ENCODE results near the gene SNCAIP.

DNA sequence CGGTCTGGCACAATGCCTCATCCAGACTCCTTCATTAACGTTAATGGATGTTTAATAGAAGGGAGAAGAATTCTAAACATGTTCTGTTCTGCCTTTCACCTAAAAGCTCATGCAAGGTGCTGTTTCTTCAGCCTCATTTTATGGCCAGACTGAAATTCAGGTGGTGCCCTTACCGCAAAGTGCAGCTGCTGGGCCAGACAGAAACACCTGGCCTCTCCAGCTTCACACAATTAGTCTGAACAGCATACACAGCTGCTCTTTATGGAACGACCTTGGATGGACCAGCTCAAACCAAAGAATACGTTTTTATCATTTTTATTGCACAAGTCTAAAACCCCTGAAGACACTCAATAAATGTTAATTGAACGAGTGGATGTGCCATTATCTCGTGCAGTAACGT, 4.6 kb downstream of the SNCAIP start:
- TF ChIP-seq POLR2A (IDR thresholded peaks at IDR 0.05), result no peak
- TF ChIP-seq, protein P1, sequence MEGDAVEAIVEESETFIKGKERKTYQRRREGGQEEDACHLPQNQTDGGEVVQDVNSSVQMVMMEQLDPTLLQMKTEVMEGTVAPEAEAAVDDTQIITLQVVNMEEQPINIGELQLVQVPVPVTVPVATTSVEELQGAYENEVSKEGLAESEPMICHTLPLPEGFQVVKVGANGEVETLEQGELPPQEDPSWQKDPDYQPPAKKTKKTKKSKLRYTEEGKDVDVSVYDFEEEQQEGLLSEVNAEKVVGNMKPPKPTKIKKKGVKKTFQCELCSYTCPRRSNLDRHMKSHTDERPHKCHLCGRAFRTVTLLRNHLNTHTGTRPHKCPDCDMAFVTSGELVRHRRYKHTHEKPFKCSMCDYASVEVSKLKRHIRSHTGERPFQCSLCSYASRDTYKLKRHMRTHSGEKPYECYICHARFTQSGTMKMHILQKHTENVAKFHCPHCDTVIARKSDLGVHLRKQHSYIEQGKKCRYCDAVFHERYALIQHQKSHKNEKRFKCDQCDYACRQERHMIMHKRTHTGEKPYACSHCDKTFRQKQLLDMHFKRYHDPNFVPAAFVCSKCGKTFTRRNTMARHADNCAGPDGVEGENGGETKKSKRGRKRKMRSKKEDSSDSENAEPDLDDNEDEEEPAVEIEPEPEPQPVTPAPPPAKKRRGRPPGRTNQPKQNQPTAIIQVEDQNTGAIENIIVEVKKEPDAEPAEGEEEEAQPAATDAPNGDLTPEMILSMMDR (IDR thresholded peaks at IDR 0.05), result no peak

All from adrenal gland (tissue), 5 donors.